ENCODE results near the gene TCEAL9.
"Not testable (repeated sequence)": the region's sequence is repeated elsewhere in the genome, so short reads cannot be mapped to it uniquely, and the experiment has no call there.

Gene TCEAL9, protein sequence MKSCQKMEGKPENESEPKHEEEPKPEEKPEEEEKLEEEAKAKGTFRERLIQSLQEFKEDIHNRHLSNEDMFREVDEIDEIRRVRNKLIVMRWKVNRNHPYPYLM

DNA sequence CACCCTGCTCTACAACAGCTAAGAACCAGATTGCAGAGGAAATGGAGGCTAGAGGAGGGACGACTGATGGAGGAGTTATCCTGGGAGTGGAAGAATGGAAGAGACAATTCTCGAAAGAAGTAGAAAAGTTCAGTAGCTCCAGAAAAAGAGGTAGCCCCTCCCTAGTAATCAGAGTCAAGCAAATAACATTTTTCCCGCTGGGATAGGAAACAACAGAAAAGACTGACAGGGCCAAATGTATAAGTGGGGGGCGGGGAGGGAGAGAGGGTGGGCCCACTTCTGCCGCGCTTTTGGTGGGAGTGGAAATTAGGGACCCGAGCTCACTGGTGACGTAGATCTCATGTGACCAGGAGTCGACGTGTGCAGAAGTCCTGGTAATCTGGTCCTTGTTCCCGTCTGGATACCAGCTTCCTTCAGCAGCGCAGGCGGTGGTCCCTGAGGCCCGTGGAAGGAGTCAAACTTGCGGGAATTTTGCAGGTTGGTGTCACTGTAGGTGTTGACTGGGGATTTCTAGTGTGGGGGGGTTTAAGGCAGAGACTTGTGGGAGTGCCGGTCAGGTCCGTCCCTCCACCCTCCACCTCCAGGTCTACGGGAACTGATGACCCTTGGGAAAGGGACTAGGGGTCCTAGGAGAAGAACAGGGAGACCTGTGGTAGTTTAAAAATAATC lies at the start of gene TCEAL9:
Gene TCEAL9 (plus strand): TSS at position 377 of the 669 bp plus-strand sequence. CDS start 1,179 bp downstream, outside the sequence.
- no peak for DNase-seq (ENCODE audit: low read depth in 2 of 2)

DNA sequence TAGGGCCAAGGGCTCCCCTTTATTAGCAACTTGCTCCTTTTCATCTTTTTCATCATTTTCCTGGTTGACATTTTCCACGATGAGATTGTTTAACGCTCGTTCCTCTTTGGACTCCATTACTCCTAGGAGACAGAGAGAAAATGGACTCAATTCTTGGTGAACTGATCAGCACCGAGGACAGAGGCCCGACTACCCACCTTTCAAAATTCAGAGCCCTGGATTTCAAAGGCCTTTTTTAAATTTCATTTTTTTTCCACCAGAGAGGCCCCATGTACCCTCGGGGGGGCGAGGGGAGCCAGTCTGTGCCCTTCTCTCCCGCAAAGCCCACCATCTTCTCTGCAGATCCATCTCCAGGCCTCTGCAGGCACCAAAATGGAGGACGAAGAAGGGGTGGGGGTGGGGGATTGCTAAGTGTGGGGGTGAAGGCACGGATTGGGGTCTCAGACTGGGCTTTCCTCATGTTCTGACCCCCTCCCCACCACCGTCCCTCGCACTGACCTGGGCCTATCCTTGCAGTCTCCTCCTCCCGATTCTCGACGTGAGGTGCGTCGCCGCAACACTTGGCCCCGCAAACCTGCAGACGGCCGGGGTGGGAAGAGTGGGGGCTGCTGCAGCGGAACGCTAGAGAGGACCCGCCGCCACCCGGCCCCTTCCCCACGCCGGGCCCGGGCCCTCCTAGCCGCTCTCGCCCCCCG lies 46.3 kb upstream of the TCEAL9 start:
- no peak for DNase-seq (ENCODE audit: low read depth in 2 of 2)

DNA sequence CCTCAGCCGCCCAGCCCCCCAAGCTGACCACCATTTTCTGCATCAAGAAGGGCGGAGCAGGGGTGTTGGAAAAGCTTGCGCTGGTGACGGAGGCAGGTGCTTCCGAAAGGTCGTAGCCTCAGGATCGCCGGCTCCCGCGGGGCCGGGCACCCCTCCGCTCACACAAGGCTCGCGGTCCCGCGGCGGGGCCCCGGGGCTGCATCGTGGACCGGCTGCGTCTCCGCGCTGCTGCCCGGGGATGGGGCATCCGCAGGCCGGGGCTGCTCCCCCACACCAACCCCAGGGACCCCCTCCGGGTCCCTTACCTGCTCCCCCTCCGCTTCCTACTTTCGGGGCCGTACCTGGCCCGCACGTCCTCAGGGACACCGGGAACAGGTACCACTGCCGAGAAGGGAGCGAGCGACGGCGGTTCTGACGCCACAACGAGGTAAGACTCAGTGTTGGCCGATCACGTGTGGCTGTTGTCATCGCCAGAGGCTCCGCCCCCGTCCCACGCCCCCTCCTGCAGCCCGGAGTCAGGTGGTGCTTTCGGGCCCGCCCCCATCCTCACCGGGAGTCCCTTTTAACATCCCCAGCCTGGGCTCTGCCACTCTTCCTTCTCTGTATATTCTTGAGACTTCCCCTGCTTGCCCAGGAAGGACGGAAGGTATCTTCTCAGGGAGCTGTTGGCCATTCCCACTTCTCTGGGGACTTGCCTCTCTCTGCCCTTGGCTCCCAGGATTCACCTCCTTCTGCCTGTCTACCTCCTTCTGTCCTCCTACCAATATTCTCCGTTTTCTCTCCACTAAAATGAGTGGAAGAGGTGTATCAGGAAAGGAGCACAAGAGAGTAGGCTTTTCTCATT lies 45.5 kb upstream of the TCEAL9 start, which contains the start of gene BEX2:
Gene BEX2 (minus strand): TSS at position 436 of the 844 bp plus-strand sequence. CDS start 1,014 bp downstream, outside the sequence.
- peak; percentile 73 to 78 for DNase-seq (ENCODE audit: low read depth in 2 of 2)

DNA sequence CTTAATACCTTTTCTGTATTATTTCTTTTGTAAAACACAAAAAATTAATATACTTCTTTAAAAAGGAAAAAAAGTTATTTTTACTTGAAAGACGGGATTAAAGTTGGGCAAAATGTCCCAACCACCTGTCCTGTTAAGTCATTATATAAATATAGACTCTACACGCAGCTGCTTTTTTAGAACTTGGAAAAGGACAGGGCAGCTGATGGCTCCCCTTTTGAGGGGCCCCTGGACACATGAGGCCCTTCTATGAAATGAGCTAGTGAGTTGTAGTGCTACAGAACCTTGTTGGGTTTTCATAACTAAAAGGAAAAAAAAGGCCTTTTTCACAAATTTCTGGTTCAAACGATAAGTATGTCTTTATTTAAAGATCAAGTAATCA lies 44.9 kb upstream of the TCEAL9 start:
- DNase-seq (ENCODE audit: low read depth in 2 of 2), result no peak

DNA sequence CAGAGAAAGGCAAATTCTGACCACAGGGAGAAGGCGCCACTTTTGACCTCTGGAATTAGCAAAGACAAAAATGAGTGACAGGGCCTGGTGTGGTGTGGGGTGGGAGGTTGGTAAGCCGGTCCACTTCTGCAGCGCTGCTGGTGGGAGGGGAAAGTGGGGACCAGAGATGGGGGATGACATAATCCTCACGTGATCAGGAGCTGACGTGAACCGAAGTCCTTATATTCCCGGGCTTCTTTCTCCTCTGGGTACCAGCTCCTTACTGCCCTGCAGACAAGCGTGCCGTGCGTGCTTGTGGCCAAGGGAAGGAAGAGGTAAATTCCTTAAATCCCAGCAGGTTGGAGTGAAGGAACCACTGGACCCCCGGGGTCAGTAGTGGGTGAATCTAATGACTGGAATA lies 26.3 kb upstream of the TCEAL9 start, which contains the start of gene TCEAL7:
Gene TCEAL7 (plus strand): TSS at position 249 of the 400 bp plus-strand sequence. CDS start 1,165 bp downstream, outside the sequence.
- DNase-seq (ENCODE audit: low read depth in 2 of 2), result no peak

DNA sequence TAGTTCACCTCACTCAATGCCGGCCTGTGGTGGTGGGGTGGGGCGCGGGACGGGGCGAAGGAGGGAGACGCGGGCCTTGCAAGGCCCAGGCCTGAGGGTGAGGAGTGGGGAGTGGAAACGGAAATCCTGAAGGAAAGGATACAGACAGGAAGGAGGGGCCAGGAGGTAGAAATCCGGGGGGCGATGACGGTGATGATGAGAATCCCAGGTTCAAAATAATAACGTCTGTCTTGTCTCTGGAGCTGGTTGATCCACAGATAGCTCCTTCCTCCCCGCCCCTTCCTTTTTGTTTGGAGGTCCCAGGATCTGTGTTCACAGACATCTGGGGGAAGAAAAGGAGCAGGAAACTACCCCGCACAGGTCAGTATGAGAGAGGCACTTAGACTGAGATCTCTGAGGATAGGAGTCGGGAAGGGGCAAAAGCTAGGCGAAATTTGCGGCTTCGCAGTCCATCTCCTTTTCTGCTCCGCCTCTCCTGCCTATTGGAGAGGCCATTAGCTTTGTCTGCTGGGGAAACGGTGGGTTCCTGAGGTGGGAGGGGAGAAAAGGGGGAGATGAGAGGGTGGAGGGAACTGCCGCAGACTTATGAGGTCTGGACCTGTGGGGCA lies 25.5 kb upstream of the TCEAL9 start:
- DNase-seq (ENCODE audit: low read depth in 2 of 2), result no peak

DNA sequence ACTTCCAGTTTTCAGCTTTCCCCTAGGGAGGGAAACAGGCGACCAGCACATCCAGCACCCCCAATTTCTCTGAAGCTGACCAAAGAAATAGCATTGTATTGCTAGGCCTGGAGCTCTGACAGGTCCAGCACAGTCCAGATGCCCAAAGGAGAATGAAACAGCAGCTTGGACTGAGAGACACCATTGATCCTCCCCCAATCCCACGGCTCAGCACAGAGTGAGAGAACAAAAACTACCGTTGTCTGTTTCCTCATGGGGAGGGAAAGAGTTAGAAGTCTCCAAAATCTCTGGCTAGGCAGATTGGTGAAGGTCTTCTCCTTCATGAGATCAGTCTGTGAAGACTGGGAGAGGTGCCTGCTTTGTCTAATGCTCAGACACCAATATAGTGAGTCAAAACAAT lies 17.6 kb upstream of the TCEAL9 start:
- DNase-seq (ENCODE audit: low read depth in 2 of 2), result no peak

DNA sequence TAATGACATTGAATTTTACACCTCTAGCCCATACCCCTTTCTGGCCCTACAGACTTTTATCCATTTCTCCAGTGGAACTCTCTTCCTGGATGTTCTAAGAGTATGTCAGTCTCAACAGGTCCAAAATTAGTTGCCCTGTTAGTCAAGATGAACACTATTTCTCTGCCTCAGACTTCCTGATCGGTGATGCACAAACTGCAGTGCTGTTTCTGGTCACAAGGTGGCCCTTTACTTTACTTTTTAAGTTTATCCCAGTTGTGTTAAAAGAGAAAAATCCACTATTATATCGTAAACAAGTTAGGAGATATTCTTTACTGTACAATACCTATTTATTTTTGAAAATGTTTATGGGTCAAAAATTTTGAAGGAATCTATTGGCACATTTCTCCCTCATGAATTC lies 13.2 kb upstream of the TCEAL9 start:
- peak; percentile 8 to 9 for DNase-seq (ENCODE audit: low read depth in 2 of 2)

DNA sequence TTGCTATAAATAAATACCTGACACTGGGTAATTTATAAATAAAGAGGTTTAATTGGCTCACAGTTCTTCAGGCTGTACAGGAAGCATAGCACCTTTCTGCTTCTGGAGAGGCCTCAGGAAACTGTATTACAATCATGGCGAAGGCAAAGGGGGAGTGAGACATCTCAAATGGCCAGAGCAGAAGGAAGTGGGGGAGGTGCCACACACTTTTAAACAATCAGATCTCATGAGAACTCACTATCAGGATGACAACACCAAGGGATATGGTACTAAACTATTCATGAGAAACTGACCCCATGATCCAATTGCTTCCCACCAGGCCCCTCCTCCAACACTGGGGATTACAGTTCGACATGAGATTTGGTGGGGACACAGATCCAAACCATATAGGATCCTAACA lies 11.7 kb upstream of the TCEAL9 start:
- no peak for DNase-seq (ENCODE audit: low read depth in 2 of 2)

DNA sequence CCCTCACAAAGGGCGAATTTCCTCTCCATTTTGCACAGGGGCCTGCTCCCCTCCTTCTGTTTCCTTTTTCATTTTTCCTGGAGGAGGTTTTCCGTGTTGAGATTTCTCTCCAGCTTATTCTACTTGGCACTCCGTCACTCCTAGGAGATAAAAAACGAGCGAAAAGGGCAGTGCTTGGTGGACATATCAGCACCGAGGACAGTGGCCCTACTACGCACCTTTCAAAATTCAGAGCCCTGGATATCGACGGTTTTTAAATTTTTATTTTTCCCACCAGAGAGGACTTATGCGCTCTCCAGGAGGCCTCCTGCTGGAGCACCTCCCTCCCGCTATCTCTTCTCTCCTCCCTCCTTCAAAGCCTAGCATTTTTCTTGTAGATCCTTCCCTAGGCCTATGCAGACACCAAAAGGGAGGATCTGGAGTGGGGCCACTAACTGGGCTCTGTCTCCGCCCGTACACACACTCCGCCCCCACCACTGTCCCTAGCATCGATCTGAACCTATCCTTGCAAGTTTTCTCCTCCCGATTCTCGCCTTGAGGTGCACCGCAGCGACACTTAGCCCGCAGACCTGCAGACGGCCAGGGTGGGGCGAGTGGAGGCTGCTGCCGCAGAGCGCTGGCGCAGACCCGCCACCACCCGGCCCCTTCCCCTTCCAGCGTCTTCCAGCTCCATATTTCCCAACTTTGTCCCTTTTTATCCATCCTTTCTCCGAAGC lies 8.5 kb upstream of the TCEAL9 start:
- no peak for DNase-seq (ENCODE audit: low read depth in 2 of 2)

DNA sequence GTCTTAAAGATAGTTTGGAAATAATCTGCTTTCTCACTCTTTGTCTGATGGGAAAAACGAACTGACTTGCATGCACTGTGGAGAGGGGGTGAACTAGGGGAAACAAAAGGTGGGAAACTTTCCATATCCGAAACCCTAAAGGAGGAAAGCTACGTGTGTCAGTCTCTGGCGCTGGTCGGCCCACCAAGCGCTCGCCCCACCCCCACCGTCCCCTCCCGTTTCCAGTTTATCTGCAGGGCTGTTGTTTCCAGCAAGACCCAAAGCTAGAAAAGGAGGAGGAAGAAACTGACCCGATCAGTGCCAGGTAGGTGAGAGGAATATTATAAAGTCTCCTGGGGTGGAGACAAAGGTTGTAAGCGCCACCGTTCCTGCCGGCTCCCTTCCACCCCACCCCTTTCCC lies 552 bp downstream of the TCEAL9 start:
- DNase-seq (ENCODE audit: low read depth in 2 of 2), result no peak

DNA sequence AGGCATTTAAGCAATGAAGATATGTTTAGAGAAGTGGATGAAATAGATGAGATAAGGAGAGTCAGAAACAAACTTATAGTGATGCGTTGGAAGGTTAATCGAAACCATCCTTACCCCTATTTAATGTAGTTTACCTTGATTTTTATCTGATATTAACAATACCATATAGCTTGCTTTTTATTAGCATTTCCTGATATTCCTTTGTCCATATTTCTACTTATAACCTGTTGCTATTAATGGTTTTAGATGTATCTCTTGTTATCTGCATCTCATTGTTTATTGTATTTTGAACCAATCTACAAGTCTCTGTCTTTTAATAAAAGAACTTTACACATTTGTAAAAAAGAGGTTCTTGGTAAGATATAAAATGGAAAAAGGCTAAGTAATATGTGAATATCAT lies 1.6 kb downstream of the TCEAL9 start:
- no peak for DNase-seq (ENCODE audit: low read depth in 2 of 2)

DNA sequence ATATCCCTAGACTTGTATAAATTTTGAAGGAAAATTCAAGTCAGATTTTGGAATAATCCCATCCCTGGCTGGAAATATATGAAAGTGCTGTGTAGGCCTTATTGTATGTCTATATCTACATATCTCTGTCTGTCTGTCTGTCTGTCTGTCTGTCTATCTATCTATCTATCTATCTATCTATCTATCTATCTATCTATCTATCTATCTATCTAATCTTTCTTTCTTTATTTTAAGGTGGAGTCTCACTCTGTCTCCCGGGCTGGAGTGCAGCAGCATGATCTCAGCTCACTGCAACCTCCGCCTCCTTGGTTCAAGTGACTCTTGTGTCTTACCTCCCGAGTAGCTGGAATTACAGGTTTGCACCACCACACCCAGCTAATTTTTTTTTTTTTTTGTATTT lies 3.3 kb downstream of the TCEAL9 start:
- DNase-seq (ENCODE audit: low read depth in 2 of 2), result not testable (repeated sequence)

DNA sequence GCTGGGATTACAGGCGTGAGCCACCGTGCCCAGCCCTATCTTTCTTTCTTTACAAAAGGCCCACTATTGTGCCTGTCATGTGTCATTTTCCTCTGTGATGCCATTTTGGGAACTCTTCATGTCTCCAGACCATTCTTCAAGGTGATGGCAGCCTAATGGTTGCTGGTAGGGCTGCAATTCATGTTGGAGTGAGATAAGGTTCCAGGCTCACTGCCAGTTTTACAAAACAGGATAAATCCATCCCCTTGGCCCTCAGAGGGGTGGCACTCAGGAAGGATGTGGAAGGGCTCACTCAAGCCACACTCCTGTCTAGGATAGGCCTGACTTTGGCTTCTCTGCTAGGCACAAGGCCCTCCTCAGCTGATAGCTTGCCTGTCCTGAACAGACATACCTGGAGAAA lies 3.8 kb downstream of the TCEAL9 start:
- DNase-seq (ENCODE audit: low read depth in 2 of 2), result no peak

DNA sequence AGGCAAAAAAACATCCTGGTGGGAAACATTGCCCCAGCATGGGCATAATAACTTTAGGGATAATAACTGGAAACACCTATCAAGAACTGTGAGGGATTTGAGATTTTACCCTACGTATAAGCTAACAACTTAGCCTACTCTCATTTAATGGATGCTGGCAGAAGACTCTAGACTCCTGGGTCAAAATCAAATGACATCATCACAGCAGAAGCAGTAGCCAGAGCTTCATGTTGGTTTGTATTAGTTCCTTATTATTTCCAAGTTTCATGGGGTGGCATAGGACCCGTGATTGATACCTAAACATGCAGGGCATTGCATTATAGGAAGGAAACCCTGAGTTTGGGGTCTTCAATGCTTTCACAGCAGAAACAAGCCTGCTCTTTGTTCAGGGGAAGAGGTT lies 4.6 kb downstream of the TCEAL9 start:
- no peak for DNase-seq (ENCODE audit: low read depth in 2 of 2)

DNA sequence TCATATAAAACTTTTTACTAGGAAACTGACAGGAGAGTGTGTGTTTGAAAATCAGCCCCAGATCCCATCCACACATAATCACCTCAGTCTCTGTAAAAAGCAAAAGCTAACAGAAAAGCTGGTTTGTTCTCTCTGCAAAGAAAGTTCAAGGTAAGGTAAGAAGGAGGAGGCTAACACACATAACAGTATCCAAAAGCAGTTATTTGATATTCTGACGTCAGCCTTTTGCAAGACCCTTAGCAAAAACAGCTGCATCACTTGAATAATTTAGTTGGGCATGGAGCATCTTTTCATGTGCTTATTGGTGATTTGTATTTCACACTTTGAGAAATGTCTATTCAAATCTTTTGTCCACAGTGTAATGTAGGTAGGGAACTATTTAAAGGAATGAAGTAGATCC lies 5.5 kb downstream of the TCEAL9 start:
- no peak for DNase-seq (ENCODE audit: low read depth in 2 of 2)

DNA sequence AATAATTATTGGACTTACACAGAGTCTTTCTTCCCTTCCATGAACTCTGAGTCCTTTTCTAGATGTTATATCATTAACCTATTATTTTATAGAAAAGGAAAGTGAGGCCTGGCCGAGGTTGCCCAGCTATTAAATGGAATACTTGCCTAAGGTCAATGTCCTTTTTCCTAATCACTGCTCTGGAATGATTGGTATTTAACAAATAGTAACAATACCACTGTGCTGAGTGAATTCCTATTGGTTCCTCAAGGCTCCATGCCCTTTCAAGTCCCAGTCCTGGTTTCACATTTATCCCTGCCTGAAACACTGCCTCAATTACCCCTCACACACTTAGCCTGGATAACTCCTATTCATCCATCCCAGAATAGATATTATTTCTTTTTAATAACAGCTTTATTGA lies 6.2 kb downstream of the TCEAL9 start:
- DNase-seq (ENCODE audit: low read depth in 2 of 2), result no peak

DNA sequence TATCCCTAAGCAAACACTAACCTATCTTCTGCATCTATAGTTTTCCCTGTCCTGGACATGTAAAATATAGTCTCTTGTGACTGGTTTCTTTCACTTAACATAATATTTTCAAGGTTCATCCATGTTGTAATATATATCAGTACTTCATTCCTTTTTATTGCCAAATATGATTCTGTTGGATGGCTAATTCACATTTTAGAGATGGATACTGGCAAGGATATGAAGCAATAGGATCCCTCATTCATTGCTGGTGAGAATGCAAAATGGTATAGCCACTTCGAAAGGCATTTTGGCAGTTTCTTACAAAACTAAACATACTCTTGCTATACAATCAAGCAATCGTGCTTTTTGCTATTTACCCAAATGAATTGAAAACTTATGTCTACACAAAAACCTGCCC lies 6.7 kb downstream of the TCEAL9 start:
- DNase-seq (ENCODE audit: low read depth in 2 of 2), result no peak

DNA sequence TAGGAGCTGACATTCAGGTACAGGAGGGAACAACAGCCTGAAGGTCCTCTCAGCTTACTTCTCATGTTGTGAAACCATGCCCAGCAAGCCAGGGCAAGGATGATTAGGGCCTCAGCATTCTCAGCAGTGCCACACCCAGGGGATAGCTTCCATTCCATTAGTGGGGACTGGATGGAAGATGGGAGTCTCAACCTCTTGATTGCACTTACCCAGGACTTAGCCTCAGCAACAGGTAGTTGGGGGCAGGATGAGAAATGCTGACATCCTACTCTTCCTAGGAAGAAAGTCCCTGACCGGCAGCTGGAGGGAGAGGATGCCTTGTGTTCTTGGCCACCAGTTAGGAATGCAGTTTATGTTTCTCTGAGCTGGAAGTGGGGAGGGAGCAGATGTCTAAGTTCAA lies 11.2 kb downstream of the TCEAL9 start:
- no peak for DNase-seq (ENCODE audit: low read depth in 2 of 2)

DNA sequence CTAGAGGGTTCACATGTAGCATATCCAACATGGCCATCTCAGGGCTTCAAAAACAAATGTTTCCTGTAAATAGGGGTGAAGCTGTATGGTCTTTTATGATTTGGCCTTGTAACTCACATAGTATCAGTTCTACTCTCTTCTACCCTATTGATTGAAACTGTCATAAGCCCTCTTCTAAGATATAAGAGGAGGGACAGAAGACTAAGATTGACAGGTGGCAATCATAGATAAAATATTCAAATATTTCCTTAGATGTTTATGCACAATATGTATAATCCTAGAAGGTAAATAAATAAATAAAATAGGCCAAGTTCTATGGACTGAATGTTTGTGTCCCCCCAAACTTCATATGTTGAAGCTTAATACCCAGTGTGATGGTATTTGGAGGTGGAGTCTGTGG lies 13.2 kb downstream of the TCEAL9 start:
- no peak for DNase-seq (ENCODE audit: low read depth in 2 of 2)

DNA sequence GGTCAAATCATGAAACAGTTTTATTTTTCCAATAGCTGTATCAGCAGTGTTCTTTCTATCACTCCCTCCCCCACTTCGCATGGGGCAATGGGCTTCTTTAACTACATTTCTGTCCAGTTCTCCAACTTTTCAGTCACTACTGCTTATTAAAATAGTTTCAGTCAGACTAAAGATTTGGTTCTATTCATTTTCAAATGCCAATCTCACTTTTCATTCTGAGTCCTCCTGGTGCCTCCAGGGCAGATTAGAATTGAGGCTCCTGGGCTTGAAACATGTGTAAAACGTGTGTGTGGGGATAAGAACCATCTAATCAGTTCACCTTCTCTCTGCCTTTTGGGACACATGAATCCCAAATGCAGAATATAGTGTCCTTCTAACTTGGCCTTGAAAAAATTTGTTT lies 16.6 kb downstream of the TCEAL9 start:
- no peak for DNase-seq (ENCODE audit: low read depth in 2 of 2)
